ENCODE results near the gene CCDC18.
"Not testable (repeated sequence)": the region's sequence is repeated elsewhere in the genome, so short reads cannot be mapped to it uniquely, and the experiment has no call there.

Gene CCDC18

DNA sequence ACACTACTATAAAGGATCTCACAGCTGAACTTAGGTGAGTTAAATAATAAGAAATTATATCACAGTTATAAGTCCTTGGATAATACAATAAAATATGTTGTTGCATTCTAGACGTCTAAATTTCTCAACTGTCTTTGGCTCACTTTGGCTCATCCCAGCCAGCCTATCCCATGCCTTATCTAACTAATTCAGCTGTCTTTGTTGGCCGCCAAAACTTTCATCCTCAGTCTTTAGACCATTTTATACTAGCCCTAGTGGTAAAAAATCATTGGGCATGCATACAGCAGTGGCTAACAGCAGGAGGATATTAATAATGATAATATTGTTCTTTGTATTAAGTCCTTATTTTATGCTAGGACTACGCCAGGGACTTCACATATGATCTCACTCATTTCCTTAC lies 59.3 kb downstream of the CCDC18 start:
- no peak for DNase-seq

DNA sequence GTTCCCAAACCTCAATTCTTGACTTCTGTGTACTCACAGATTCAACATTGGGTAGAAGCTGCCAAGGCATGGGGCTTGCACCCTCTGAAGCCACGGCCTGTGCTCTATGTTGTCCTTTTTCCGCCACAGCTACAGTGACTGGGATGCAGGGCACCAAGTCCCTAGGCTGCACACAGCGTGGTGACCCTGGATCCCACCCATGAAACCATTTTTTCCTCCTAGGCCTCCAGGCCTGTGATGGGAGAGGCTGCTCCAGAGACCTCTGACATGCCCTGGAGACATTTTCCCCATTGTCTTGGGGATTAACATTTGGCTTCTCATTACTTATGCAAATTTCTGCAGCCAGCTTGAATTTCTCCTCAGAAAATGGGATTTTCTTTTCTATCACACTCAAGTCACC lies 62.7 kb downstream of the CCDC18 start:
- not testable (repeated sequence) for DNase-seq

DNA sequence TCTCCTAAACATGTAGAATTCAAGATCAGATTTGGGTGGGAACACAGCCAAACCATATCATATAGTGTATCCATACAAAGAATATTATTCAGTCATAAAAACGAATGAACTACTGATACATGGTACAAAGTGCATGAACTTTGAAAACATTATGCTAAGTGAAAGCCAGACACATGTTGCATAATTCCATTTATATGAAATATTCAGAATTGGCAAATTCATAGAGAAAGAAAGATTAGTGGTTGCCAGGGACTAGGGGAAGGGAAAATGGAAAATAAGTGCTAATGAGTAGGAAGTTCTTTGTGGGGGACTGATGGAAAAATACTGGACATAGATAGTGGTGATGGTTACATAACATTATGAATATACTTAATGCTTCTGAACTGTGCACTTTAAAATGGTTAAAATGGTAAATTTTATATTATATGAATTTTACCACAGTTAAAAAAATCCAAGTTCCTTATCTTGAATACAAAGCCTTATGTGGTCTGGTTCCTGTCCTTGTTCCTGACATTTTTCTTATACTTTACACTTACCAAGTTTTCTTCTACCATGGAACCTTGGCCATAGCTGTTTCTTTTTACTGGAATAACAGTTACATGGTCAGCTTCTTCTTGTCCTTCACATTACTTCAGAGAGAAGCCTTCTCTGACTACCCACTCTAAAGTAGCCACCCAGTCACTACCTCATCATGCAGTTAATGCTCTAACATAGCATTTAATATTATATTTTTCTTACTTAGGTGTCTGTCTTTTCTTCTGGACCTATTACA lies 64.0 kb downstream of the CCDC18 start:
- DNase-seq: no peak

DNA sequence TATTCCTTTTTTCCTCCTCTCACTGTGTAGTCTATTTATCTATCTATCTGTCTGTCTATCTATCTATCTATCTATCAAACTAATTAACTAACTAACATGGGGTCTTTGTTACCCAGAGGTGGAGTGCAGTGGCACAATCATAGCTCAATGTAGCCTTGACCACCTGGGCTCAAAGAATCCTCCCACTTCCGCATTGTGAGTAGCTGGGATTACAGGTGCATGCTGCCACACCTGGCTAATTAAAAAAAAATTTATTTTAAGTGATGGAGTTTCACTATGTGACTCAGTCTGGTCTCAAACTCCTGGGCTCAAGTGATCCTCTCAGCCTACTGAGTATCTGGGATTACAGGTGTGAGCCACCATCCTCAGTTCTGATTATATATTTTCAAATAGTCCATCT lies 71.4 kb downstream of the CCDC18 start:
- DNase-seq: no peak

DNA sequence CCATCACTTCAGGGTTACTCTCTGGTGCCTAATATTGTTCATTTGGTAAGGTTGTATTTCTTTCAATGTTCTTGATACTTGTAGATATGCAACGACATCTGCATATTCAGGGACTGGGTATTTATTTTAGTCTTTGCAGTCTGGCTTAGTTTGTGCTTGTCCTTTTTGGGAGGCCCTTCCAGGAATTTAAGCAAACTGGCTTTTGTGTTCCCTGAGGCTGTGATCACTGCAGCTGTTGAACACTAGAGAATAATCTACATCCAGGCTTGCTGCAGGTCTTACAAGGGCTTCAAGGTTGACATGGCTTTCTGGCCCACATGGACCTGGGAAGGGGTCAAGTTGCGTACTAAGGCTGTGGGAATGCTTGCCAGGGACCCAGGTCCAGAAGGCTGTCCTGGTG lies 72.1 kb downstream of the CCDC18 start:
- DNase-seq: no peak

DNA sequence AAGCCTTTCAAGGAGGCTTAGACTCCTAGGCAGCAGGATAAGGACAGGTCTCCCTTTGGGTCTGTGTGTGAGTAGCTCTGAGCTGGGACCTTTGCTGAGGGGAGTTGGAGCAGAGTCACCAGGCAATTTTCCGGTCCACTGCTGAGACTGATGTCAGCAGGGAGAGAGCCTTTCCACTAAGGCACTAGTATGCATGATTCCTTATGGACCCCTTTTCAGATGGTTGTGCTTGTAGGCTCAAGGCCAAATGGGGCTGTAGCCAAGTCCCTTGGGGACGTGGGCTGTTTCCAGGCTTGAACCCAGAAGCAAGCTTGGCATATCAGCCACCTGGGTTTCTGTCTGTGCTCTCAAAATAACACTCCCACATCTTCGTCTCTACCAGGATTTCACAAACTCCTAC lies 73.0 kb downstream of the CCDC18 start:
- no peak for DNase-seq

DNA sequence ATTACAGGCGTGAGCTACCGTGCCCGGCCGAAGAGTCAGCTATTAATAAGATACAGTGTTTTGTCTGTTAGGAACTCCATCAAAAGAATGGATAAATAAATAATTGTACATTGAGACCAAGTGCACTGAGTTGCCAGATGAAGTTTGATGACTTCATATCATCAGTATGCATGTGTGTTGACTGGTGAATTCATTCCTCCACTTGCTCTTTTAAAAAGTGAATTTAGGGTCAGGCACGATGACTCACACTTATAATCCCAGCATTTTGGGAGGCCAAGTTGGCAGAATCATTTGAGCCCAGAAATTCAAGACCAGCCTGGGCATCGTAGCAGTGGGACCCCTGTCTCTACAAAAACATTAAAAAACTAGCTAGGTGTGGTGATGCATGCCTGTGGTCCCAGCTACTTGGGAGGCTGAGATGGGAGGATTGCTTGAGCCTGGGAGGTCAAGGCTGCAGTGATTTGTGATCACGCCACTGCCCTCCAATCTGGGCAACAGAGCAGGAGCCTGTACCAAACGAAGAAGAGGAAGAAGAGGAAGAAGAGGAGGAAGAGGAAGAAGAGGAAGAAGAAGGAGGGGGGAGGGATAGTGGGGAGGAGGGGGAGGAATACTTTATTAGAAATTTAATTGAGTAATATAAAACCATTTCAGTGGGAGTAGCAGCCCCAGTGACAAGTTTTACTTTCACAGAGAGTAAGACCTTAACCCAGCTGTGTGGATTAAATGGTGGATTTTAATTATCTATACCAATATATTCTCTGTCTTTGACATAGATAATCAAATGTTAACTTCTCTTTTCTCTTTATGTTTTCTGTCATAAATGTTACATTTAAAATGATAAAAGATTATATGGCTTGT lies 74.9 kb downstream of the CCDC18 start:
- no peak for DNase-seq

DNA sequence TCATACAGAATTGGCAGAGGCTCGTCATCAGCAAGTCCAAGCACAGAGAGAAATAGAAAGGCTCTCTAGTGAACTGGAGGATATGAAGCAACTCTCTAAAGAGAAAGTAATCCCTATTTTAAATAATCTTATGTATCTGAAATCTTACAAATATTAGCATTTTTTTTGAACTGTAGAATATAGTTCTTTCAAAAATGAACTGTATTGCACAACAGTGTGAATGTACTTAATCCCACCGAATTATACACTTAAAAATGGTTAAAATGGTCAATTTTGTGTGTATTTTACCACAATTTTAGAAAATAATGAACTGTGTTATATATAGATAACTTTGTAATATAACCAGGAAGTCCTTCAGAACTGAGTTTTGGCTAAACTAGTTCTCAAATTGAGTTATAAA lies 75.9 kb downstream of the CCDC18 start:
- no peak for DNase-seq

DNA sequence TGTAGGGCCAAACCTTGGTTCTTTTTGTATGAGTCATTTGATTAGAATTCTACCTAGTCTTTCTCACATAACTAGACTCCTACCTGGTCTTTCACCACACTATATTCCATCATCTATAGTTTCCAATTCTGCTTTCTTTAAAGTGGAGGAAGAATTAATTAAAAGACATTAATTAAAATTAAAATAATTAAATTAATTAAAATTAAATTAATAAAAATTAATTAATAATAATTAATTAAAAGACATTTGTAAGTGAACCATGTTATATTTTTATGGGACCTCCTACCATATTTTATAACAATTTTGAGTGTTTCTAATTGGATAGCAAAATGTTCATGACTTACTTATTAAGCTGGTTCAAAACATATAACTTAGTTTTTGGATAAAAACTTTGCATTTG lies 77.4 kb downstream of the CCDC18 start:
- no peak for DNase-seq

DNA sequence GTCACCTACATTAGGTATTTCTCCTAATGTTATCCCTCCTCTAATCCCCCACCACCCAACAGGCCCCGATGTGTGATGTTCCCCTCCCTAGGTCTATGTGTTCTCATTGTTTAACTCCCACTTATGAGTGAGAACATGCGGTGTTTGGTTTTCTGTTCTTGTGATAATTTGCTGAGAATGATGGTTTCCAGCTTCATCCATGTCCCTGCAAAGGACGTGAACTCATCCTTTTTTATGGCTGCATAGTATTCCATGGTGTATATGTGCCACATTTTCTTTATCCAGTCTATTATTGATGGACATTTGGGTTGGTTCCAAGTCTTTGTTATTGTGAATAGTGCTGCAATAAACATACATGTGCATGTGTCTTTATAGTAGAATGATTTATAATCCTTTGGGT lies 80.2 kb downstream of the CCDC18 start:
- not testable (repeated sequence) for DNase-seq

DNA sequence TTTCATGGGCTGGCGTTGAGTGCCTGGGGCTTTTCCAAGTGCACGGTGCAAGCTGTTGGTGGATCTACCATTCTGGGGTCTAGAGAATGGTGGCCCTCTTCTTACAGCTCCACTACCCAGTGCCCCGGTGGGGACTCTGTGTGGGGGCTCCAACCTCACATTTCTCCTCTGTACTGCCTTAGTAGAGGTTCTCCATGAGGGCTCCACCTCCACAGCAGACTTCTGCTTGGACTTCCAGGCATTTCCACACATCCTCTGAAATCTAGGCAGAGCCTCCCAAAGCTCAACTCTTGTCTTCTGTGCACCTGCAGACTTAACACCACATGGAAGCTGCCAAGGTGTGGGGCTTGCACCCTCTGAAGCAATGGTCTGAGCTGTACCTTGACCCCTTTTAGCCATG lies 82.1 kb downstream of the CCDC18 start:
- no peak for DNase-seq

DNA sequence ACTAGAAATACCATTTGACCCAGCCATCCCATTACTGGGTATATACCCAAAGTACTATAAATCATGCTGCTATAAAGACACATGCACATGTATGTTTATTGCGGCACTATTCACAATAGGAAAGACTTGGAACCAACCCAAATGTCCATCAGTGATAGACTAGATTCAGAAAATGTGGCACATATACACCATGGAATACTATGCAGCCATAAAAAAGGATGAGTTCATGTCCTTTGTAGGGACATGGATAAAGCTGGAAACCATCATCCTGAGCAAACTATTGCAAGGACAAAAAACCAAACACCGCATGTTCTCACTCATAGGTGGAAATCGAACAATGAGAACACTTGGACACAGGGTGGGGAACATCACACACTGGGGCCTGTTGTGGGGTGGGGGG lies 88.4 kb downstream of the CCDC18 start:
- DNase-seq: not testable (repeated sequence)

DNA sequence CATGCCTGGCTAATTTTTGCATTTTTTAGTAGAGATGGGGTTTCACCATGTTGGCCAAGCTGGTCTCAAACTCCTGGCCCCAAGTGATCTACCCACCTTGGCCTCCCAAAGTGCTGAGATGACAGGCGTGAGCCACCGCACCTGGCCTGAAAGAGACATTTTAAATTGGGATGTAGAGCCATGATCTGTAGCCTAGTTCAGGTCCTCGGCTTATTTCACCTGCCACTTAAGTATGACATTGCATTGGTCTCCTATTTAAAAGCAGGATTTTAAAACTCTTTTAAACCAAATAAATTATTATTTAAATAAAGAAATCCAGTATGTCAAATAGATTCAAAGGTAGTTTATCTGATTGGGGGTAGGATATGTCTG lies 94.7 kb downstream of the CCDC18 start:
- not testable (repeated sequence) for DNase-seq

DNA sequence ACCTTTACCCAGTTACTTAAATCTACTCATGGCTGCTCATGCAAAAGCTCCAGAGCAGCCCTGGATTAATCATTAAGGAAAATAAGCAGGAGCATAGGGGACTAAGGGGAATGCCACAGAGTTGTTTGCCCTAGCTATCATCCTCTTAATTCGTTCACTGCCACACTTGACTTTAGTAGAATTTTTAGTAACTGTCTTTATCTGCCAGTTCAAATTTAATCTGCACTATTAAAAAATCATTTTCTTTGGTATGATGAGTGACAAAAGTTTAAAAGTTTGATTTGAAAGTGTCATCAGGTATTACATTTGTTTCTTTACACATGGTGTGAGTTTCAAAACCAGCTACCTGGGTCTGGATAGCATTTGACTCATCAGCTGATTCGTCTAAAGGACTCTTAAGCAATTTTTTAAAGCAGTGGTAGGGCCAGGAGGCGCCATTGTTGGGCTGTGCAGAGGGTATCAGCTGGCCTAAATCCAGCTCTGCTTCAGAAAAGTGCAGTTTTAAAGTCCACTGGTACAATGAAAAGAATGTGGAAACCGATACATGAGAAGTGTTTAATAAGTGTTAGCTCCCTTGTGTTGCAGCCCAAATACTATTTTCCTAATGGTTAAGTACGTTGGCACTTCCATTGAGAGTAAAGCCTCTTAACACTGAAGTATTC lies 95.2 kb downstream of the CCDC18 start:
- DNase-seq: peak in 1 of 3 experiments; percentile 1

DNA sequence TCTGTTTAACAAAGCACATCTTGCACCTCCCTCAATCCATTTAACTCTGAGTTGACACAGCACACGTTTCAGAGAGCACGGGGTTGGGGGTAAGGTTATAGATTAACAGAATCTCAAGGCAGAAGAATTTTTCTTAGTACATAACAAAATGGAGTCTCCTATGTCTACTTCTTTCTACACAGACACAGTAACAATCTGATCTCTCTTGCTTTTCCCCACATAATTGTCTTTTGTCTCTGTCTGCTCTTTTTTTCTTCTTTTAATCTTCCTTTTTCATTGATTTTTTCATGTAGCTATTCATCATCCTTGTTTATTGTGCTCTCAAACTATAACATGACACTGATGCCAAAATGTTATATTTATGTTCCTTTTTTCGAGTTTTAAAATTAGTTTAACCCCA lies 97.0 kb downstream of the CCDC18 start:
- not testable (repeated sequence) for DNase-seq

DNA sequence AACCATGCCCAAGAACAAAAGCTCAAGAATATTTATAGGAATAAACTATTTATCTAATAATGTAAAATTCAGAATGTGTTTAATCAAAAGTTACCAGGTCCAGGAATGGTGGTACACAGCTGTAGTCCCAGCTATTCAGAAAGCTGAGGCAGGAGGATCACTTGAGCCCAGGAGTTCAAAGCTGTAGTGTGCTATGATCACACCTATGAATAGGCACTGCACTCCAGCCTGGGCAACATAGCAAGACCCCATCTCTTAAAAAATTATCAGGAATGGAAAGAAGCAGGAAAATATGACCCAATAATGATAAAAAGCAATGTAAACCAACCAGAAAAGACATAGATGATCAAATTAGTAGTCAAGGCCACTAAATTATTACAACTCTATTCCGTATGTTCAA lies 103.0 kb downstream of the CCDC18 start:
- DNase-seq: no peak

DNA sequence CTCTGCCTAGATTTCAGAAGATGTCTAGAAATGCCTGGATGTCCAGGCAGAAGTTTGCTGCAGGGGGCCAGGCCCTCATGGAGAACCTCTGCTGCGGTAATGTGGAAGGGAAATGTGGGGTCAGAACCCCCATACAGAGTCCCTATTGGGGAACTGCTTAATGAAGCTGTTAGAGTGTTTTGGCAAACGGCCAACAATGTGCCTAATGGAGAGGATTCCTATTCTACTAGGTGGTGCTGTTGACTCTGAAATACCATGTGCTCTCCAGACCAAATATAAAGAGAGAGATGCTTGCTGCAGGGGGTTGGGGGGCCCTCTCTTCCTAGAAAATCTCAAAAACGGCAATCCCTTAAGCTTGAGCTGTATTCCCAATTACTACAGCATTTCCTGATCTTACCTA lies 108.0 kb downstream of the CCDC18 start:
- DNase-seq: peak in 1 of 3 experiments; percentile 9

DNA sequence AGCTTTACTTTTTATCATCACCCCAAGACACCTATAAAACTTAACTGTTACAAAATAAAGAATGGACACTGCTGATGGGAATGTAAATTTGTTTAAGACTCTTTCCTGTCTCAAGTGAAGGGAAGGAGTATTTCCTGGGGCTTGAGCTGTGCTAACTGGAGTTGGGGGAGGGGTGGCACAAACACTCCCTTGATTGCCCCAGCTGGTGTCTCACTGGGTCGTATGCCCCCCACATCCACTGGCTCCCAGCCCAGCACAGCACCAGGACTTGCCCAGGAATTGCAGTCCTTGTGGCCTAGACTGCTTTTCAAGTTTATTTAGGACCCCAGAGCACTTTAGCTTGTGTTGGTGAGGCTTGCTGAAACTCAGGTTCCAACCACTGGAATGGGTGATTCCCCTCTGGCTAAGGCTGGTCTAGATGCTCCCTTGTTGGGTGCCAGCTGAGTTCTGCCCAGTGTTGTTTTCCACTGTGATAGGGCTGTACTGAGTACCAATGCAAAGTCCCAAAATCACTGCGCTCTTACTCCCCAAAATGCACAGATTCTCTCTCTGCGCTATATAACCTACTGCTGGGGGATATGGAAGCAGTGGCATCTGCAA lies 116.1 kb downstream of the CCDC18 start:
- DNase-seq: peak in 1 of 3 experiments; percentile 3

DNA sequence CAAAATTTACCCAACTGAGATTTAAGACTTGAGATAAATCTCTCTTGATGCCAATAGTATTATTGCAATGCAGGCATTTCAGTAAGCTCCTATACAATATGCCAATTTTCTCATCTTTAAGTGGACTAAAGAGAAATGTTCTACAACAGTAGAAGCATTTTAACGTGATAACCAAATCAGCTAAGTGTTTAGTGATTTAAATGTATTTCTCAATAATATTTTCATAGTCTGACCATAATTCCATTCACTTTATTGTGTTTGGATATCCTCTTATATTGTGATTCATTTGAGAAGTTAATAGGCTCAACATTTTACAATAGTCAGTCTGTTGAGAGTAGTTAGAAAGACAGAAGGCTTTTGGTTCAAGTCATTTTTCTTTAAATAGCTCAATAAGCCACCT lies 120.6 kb downstream of the CCDC18 start:
- no peak for DNase-seq

DNA sequence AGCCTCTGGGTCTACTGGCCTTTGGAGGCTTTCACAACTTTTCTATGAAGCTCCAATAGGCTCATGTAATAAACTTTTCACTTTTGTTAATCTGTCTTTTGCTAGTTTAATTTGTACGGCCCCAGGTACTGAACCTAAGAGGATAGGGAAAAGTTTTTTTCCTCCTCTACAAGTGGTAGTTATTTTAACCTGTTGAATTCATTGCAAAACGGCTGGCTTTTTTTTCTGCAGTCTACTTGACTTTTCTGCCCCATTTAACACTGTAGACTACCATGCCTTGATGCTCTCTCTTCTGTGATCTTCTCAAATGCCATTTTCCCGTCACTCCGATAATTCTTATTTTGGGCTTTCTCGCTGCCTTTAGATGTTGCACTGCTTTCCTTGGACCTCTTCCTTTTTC lies 121.6 kb downstream of the CCDC18 start:
- DNase-seq: no peak

DNA sequence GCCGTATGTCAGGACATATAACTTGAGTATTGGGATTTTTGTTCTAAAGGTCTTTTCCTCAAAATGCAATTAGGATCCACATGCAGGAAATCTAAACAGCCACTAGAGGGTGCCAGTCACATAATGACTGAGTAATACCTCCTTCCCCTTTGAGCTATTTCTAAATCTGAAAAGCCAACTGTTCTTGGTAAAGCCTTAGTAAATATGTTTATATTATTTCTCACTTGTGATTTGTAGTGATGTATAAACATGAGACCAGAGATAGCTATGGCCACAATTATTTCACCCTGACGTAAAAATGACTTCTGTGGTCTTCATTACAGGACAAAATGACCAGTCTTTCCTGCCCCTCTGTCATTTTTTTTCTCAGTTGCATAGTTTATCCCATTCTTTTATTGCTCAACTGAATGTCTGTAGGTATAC lies 124.2 kb downstream of the CCDC18 start:
- DNase-seq: peak; percentile 21 to 75 (median 74)

DNA sequence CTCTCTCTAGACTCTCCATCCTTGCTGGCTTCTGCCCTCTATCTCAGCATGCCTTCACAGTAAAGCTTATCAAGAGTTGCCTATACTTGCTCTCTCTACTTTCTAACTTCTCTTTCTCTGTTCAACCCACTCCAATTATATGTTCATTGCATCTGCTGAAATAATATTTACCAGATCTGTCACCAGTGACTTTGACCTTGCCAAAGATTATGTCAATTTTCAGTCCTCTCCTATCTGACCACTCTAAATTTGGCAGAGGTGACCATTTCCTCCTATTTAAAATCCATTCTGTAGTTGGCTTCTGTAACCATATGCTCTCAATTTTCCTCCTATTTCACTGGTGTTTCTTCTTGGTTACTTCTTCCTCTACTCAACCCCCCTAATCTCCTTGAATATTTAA lies 126.4 kb downstream of the CCDC18 start:
- no peak for DNase-seq

DNA sequence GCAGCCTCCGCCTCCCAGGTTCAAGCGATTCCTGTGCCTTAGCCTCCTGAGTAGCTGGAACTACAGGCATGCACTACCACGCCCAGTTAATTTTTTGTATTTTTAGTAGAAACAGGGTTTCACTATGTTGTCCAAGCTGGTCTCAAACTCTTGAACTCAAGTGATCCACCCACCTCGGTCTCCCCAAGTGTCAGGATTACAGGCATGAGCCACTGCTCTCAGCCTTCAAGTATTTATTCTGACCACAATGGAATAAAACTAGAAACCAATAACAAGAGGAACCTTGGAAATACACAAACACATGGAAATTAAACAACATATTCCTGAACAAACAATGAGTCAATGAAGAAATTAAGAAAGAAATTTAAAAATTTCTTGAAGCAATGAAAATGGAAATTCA lies 132.5 kb downstream of the CCDC18 start:
- DNase-seq: no peak
